ENCODE results near the gene PCSK5.

PCSK5 gene

GRCh38 chr9:76034049-76034448, 143.6 kb downstream of the PCSK5 start:
- no peak for TF ChIP-seq MAX (IDR thresholded peaks at IDR 0.05)
- no peak for TF ChIP-seq NFIC (IDR thresholded peaks at IDR 0.05)
- TF ChIP-seq TAF1 (IDR thresholded peaks at IDR 0.05; ENCODE audit: low read depth): no peak
- TF ChIP-seq ZBTB7A (IDR thresholded peaks at IDR 0.05; ENCODE audit: low read depth): no peak

- TF ChIP-seq ZBTB7A (IDR thresholded peaks at IDR 0.05; ENCODE audit: low read depth) (no peak), USF1 (IDR thresholded peaks at IDR 0.05) (no peak), CEBPB (IDR thresholded peaks at IDR 0.05) (no peak), FOXM1 (IDR thresholded peaks at IDR 0.05; ENCODE audit: borderline replicate concordance, low read depth) (no peak), CREB1 (IDR thresholded peaks at IDR 0.05; ENCODE audit: low read depth) (no peak), REST (IDR thresholded peaks at IDR 0.05; ENCODE audit: low read depth) (no peak), NFIC (IDR thresholded peaks at IDR 0.05) (no peak), EP300 (IDR thresholded peaks at IDR 0.05; ENCODE audit: borderline replicate concordance) (no peak), RAD21 (IDR thresholded peaks at IDR 0.05; ENCODE audit: low read depth) (no peak), MAX (IDR thresholded peaks at IDR 0.05) (no peak), EGR1 (IDR thresholded peaks at IDR 0.05) (no peak), YY1 (IDR thresholded peaks at IDR 0.05; ENCODE audit: low read depth) (no peak), TCF12 (IDR thresholded peaks at IDR 0.05; ENCODE audit: low read depth) (no peak)
These were observed 146.3 kb downstream of the PCSK5 start for GRCh38 chr9:76036762-76037161.

GRCh38 chr9:76037587-76038225, 147.2 kb downstream of the PCSK5 start:
- TF ChIP-seq CEBPB (IDR thresholded peaks at IDR 0.05) (no peak), ZBTB7A (IDR thresholded peaks at IDR 0.05; ENCODE audit: low read depth) (no peak), CREB1 (IDR thresholded peaks at IDR 0.05; ENCODE audit: low read depth) (no peak), USF1 (IDR thresholded peaks at IDR 0.05) (no peak), TEAD4 (IDR thresholded peaks at IDR 0.05) (no peak), MAX (IDR thresholded peaks at IDR 0.05) (no peak), YY1 (IDR thresholded peaks at IDR 0.05; ENCODE audit: low read depth) (no peak), EGR1 (IDR thresholded peaks at IDR 0.05) (no peak), TCF12 (IDR thresholded peaks at IDR 0.05; ENCODE audit: low read depth) (no peak), RAD21 (IDR thresholded peaks at IDR 0.05; ENCODE audit: low read depth) (no peak), FOXM1 (IDR thresholded peaks at IDR 0.05; ENCODE audit: borderline replicate concordance, low read depth) (no peak)

GRCh38 chr9:76038431-76038830, 148.0 kb downstream of the PCSK5 start:
- no peak for TF ChIP-seq REST (IDR thresholded peaks at IDR 0.05; ENCODE audit: low read depth)
- TF ChIP-seq ZBTB7A (IDR thresholded peaks at IDR 0.05; ENCODE audit: low read depth): no peak
- TF ChIP-seq MAX (IDR thresholded peaks at IDR 0.05): no peak
- no peak for TF ChIP-seq RAD21 (IDR thresholded peaks at IDR 0.05; ENCODE audit: low read depth)
- no peak for TF ChIP-seq YY1 (IDR thresholded peaks at IDR 0.05; ENCODE audit: low read depth)
- no peak for TF ChIP-seq EGR1 (IDR thresholded peaks at IDR 0.05)
- no peak for TF ChIP-seq TEAD4 (IDR thresholded peaks at IDR 0.05)
- no peak for TF ChIP-seq FOXM1 (IDR thresholded peaks at IDR 0.05; ENCODE audit: borderline replicate concordance, low read depth)
- TF ChIP-seq CREB1 (IDR thresholded peaks at IDR 0.05; ENCODE audit: low read depth): no peak
- no peak for TF ChIP-seq TAF1 (IDR thresholded peaks at IDR 0.05; ENCODE audit: low read depth)
- no peak for TF ChIP-seq NFIC (IDR thresholded peaks at IDR 0.05)
- no peak for TF ChIP-seq CEBPB (IDR thresholded peaks at IDR 0.05)
- no peak for TF ChIP-seq EP300 (IDR thresholded peaks at IDR 0.05; ENCODE audit: borderline replicate concordance)
- no peak for TF ChIP-seq TCF12 (IDR thresholded peaks at IDR 0.05; ENCODE audit: low read depth)

- TF ChIP-seq YY1 (IDR thresholded peaks at IDR 0.05; ENCODE audit: low read depth) (no peak), USF1 (IDR thresholded peaks at IDR 0.05) (no peak), NFIC (IDR thresholded peaks at IDR 0.05) (no peak), EGR1 (IDR thresholded peaks at IDR 0.05) (no peak), RAD21 (IDR thresholded peaks at IDR 0.05; ENCODE audit: low read depth) (no peak), TEAD4 (IDR thresholded peaks at IDR 0.05) (no peak), EP300 (IDR thresholded peaks at IDR 0.05; ENCODE audit: borderline replicate concordance) (no peak), FOXM1 (IDR thresholded peaks at IDR 0.05; ENCODE audit: borderline replicate concordance, low read depth) (no peak), REST (IDR thresholded peaks at IDR 0.05; ENCODE audit: low read depth) (no peak), CEBPB (IDR thresholded peaks at IDR 0.05) (no peak), ZBTB7A (IDR thresholded peaks at IDR 0.05; ENCODE audit: low read depth) (no peak), MAX (IDR thresholded peaks at IDR 0.05) (no peak), TAF1 (IDR thresholded peaks at IDR 0.05; ENCODE audit: low read depth) (no peak)
These were observed 153.9 kb downstream of the PCSK5 start for GRCh38 chr9:76044266-76044819.

All from Ishikawa (cell line).